Effector memory CD8-positive, alpha-beta T cell (primary cell): ENCODE measurements around the gene ENTPD7.

Experiments used
- ATAC-seq: fragments of 150-1000 bp; cut with Tn5 transposase; replicated peaks from 2 replicates; pipeline ENCODE4 v1.10.0; 2021; ENCODE audit warnings: mild to moderate bottlenecking, moderate library complexity
- DNase-seq, 3 experiments: peaks; one replicate each; pipeline ENCODE4 v3.0.0; 2021
- H3K27ac Mint-ChIP-seq, 2 donors: one replicate each; pipeline ENCODE4 v1.8.0; 2022; ENCODE audit warnings: mild to moderate bottlenecking in 2 of 2, mixed read lengths in 2 of 2, moderate library complexity in 2 of 2
- H3K27me3 Mint-ChIP-seq, 2 donors: one replicate each; pipeline ENCODE4 v1.8.0; 2022; ENCODE audit warnings: mixed read lengths in 2 of 2
- H3K36me3 Mint-ChIP-seq: one replicate; pipeline ENCODE4 v1.8.0; 2022; ENCODE audit warnings: mild to moderate bottlenecking, moderate library complexity, mixed read lengths; ENCODE audit not compliant: insufficient read depth
- H3K4me1 Mint-ChIP-seq, 2 donors: one replicate each; pipeline ENCODE4 v1.8.0; 2022; ENCODE audit warnings: low read depth in 2 of 2, mixed read lengths in 2 of 2
- H3K4me3 Mint-ChIP-seq, 2 donors: one replicate each; pipeline ENCODE4 v1.8.0; 2022; ENCODE audit warnings: mild to moderate bottlenecking in 2 of 2, mixed read lengths in 2 of 2, moderate library complexity in 2 of 2
- H3K9me3 Mint-ChIP-seq, 2 donors: one replicate each; pipeline ENCODE4 v1.8.0; 2022; ENCODE audit warnings: mixed read lengths in 2 of 2
- total RNA-seq, 9 experiments: gene quantifications; one replicate each; lab custom pipeline; 2026; lab: John Stamatoyannopoulos, UW

Gene ENTPD7, protein sequence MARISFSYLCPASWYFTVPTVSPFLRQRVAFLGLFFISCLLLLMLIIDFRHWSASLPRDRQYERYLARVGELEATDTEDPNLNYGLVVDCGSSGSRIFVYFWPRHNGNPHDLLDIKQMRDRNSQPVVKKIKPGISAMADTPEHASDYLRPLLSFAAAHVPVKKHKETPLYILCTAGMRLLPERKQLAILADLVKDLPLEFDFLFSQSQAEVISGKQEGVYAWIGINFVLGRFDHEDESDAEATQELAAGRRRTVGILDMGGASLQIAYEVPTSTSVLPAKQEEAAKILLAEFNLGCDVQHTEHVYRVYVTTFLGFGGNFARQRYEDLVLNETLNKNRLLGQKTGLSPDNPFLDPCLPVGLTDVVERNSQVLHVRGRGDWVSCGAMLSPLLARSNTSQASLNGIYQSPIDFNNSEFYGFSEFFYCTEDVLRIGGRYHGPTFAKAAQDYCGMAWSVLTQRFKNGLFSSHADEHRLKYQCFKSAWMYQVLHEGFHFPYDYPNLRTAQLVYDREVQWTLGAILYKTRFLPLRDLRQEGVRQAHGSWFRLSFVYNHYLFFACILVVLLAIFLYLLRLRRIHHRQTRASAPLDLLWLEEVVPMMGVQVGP
- total RNA-seq = 4.7 to 25.4 (median 20.0) reads per million in 9 experiments

DNA sequence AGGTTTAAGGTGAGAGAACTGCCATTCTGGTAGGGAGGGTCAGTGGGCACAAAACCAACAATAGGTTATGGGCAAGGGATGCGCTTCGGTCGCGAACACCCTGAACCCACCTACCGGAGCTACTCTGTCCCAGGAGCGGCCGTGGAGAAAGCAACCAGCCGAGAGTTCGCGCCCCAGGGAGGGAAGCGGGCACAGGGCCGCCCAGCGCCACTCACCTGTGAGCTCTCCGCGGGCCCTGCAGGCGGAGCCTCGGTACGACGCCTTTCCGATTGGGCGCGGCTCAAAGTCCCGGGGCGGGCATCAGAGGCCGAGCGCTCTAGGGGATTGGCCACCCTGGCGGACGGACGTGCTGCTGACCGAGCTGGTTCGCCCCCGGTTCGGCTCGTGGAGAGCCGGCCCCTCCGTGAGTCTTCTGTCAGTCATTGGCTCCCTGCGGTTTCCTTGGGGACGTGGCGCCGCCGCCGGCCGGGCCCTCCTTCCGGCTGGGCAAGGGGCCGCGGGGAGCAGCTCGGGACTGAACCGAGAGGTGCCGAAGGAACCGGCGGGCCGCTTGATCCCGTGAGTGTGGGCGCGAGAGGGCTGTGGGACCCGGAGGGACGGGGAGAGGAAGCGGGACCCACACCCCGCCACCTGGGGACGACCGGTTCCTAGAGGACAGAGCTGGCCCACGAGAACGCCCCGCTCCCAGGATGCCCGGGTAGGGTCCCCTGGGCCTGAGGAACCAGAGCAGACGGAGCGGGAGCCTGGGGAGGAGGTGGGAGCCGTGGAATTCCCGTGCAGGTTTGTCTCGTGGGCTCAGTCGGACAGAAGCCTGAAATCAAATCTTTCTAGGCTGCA, at the start of gene ENTPD7:
Gene ENTPD7, plus strand, starts transcription at position 479 of the 837 bp plus-strand sequence. CDS start 448 bp downstream, outside the sequence.
- Mint-ChIP-seq H3K4me3 (peak within 1 kb of the TSS; percentile 74 to 91), H3K27ac (peak within 1 kb of the TSS; percentile 86 to 89)
- ATAC-seq = peak; percentile 97

DNA sequence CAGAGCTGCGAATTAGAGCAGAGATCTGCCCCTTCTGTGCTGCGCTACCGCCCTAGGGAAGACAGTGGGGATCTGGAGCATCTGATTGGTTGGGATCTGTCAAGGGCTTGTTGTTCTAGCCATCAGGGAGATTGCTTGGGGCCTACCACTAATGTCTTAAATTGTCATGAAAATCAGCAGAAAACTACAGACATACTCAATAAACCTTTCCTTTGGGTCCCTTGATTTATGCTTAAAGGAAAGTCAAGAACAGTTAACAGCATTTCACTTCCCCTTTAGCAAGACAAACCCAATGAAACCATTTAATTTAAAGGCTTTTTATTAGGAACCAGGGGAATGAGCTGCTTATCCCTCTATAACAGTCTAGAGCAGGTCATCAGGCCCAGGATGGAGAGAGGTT, 49.1 kb upstream of the ENTPD7 start:
- Mint-ChIP-seq H3K9me3 (no peaks in the 10 kb centered on the region), H3K27me3 (no peaks in the 10 kb centered on the region), H3K36me3 (peaks cover 10% of the 10 kb centered on the region), H3K4me1 (peaks cover 6 to 7% of the 10 kb centered on the region in 2 donors), H3K27ac (peak overlapping the region in 1 of 2 donors; percentile 2), H3K4me3 (no peak overlapping the region)
- DNase-seq = no peak
- no peak for ATAC-seq

More for the DNA sequence above, at the start of gene ENTPD7:
- Mint-ChIP-seq H3K4me1 (peaks cover 9 to 30% of the 10 kb centered on the region in 2 donors), H3K36me3 (peaks cover 5% of the 10 kb centered on the region), H3K27me3 (peaks cover 16 to 30% of the 10 kb centered on the region in 2 donors), H3K9me3 (no peaks in the 10 kb centered on the region)
- peak; percentile 78 to 82 (median 80) for DNase-seq

DNA sequence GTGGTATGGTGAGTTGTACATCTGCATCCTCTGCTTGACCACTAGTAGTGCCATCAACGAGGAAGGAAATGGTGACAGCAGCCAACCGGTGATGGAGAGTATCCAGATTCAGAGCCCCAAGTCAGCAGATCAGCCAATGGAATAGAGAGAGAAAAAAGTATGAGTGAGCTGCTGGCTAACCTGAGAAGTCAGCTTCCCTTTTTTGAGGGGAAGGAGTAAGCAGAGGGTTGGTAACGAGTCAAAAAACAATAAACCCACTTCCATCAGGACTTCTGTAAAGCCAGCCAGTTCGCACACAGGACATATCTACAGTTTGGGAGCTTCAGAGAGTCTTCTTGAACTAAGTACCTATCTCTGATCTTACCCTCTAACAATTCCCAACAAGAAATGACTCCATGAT, 48.0 kb upstream of the ENTPD7 start:
- no peak for DNase-seq
- Mint-ChIP-seq H3K4me3 (no peak overlapping the region), H3K36me3 (peaks cover 10% of the 10 kb centered on the region), H3K27ac (peak overlapping the region in 1 of 2 donors; percentile 2), H3K27me3 (no peaks in the 10 kb centered on the region), H3K4me1 (peaks cover 12 to 13% of the 10 kb centered on the region in 2 donors), H3K9me3 (no peaks in the 10 kb centered on the region)
- no peak for ATAC-seq

DNA sequence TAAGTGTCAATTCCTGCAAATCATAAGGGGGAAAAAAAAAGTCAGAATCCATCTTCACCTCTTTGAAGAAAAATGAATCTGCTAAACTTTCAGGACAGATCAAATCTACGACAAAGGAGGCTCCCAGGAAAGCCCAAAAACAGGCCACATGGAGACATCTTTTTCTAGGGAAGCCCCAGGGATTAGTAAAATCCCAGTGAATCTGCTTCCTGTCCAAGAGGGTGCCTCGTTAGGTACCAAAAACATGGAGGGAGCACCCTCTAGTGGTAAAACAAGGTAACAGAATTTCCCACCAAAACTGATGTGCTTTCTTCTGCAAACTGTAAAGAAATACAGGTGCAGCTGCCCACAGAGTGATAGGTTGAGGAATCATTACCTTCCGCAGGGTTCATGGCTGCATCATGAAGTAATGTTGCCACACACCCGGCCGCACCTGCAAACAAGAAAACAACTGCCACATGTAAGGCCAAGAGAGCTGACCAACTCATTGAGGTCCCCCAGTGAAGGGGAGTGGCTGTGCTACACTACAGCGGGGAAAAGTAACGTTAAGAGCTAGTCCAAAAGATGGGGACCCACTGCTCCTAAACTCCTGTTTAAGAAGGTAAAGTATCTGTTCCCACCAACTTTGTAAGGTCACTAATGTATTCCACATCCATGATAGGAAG, 47.0 kb upstream of the ENTPD7 start:
- no peak overlapping the region for H3K4me3 Mint-ChIP-seq
- H3K27me3 Mint-ChIP-seq = no peaks in the 10 kb centered on the region
- peaks cover 10% of the 10 kb centered on the region for H3K36me3 Mint-ChIP-seq
- H3K4me1 Mint-ChIP-seq = peaks cover 14 to 16% of the 10 kb centered on the region in 2 donors
- H3K9me3 Mint-ChIP-seq = no peaks in the 10 kb centered on the region
- DNase-seq (peak; percentile 27 to 40 (median 31)), ATAC-seq (peak; percentile 63)
- H3K27ac Mint-ChIP-seq = peak overlapping the region in 1 of 2 donors; percentile 3

DNA sequence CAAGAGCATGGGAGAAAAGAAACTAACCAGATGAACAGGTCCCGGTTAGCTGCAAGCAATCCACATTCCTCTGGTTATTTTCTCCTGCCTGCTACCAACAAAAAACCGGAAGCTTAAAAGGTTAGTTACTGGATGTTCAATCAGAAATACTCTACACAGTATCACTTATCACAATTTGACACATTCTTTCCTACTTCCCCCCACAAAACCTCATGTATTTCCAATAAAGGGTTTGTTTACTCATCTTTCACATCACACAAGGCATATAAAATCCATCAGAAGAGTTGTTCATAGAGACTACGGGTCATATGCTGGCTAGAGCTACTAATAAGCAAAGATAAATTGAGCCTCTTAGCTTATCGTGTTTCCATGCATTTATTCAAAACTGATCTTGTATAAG, 43.9 kb upstream of the ENTPD7 start:
- H3K9me3 Mint-ChIP-seq = no peaks in the 10 kb centered on the region
- peak overlapping the region; percentile 15 to 80 for H3K27ac Mint-ChIP-seq
- peaks cover 13% of the 10 kb centered on the region for H3K36me3 Mint-ChIP-seq
- ATAC-seq = no peak
- peaks cover 29% of the 10 kb centered on the region in 2 donors for H3K4me1 Mint-ChIP-seq
- no peaks in the 10 kb centered on the region for H3K27me3 Mint-ChIP-seq
- no peak for DNase-seq
- H3K4me3 Mint-ChIP-seq = no peak overlapping the region

DNA sequence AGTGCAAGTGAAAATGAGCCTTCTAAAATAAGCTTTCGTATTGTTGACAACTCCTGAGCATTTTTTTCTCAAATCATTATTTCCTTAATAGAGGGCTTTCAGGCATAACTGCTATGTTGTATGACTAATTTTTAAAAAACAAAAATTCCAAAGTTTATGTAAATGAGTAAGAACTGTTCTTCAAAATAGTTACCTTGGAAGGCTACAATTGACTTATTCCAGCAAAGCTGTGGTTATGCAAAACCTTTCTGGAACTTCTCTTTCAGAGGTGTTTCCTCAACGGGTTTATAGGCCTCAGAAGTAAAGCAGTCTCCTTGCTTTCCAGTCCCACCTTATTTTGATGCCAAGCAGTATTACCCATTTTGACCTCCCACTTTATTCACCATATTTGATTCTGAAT, 41.6 kb upstream of the ENTPD7 start:
- Mint-ChIP-seq H3K4me3 (peak overlapping the region; percentile 57 to 78), H3K36me3 (peaks cover 23% of the 10 kb centered on the region), H3K27me3 (no peaks in the 10 kb centered on the region), H3K27ac (peak overlapping the region in 1 of 2 donors; percentile 80), H3K4me1 (peaks cover 31 to 37% of the 10 kb centered on the region in 2 donors), H3K9me3 (no peaks in the 10 kb centered on the region)
- ATAC-seq = no peak
- DNase-seq = no peak

DNA sequence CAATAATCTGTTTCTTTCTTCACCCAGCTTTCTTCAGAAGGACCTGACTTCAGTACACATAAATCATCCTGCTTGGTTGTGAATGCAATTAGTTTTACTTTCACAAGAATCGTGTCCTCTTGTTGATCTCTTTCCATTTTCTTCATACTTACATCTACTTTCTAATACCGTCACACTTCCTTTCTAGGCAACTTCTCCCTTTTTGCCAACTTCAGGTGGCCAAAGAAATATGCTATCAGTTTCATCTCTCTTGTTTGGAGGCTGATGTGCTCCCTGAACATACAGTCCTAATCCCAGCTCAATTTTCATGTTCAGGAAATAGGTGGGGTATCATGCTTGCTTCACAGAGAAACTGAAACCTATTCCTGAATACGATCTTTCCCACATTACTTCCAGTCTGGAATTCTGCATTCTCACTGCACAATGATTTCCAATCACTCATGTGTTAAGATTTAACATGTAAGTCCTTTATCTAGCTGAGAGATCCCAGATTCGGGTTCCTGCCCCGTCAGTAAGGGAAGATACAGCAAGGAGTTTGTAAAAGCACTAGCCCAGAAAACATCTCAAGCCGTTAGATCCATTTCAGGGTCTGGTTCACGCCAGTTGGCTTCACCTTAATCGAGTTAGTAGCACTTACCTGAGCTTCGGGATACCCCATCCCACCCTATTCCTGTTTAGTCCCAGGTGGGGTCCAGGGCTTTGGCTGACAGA, 40.1 kb upstream of the ENTPD7 start:
- Mint-ChIP-seq H3K4me1 (peaks cover 31 to 37% of the 10 kb centered on the region in 2 donors), H3K27me3 (no peaks in the 10 kb centered on the region), H3K9me3 (no peaks in the 10 kb centered on the region), H3K27ac (peak overlapping the region; percentile 25 to 80), H3K4me3 (peak overlapping the region; percentile 57 to 78), H3K36me3 (peaks cover 20% of the 10 kb centered on the region)
- DNase-seq (no peak), ATAC-seq (no peak)

DNA sequence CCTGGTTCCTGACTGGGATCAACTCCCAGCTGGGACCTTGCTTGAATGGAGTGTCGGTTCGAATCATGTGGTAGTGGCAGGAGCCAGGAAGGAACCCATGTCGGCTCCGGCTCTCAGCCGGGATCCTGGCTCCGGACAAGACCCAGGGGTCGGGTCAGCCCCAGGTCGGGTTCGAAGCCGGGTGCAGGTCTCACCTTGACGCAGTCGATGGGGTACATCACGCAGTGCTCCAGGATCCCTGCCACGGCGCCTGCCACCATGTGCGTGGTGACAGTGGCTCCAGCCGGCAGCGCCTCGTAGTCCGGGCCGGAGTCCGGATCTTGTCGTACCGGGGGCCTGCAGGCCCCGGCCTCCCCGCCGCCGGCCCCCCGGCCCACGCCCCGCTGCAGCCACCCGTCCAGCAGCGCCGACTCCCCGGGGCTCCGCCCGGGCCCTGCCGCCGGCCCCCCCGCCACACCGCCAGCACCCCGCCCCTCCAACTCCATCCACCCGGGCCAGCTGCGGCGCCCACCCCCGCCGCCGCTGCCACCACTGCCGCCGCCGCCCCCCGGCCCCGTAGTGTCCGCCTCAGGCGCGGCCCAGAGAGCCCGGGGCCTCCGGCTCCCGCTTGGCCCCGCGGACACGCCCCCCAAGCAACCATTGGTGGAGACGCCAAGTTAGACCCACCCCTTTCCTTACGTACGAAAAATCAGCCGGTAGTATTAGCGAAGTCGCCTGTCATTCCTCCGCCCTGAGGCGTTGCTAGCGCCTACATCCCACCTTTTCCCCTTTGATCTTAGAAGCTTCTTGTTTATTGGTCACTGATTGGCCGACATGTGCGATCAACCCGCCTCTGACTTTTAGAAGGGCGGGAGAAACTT, 39.2 kb upstream of the ENTPD7 start, which contains the start of gene SLC25A28:
Gene SLC25A28, minus strand, starts transcription at position 589 of the 860 bp plus-strand sequence. Its CDS starts 104 bp downstream, at position 485.
- DNase-seq (peak; percentile 91 to 94 (median 92)), ATAC-seq (peak; percentile 78)
- peaks cover 31 to 37% of the 10 kb centered on the region in 2 donors for H3K4me1 Mint-ChIP-seq
- peak within 1 kb of the TSS; percentile 57 to 78 for H3K4me3 Mint-ChIP-seq
- no peaks in the 10 kb centered on the region for H3K9me3 Mint-ChIP-seq
- H3K36me3 Mint-ChIP-seq = peaks cover 18% of the 10 kb centered on the region
- H3K27me3 Mint-ChIP-seq = no peaks in the 10 kb centered on the region
- H3K27ac Mint-ChIP-seq = peak within 1 kb of the TSS; percentile 92 to 97

DNA sequence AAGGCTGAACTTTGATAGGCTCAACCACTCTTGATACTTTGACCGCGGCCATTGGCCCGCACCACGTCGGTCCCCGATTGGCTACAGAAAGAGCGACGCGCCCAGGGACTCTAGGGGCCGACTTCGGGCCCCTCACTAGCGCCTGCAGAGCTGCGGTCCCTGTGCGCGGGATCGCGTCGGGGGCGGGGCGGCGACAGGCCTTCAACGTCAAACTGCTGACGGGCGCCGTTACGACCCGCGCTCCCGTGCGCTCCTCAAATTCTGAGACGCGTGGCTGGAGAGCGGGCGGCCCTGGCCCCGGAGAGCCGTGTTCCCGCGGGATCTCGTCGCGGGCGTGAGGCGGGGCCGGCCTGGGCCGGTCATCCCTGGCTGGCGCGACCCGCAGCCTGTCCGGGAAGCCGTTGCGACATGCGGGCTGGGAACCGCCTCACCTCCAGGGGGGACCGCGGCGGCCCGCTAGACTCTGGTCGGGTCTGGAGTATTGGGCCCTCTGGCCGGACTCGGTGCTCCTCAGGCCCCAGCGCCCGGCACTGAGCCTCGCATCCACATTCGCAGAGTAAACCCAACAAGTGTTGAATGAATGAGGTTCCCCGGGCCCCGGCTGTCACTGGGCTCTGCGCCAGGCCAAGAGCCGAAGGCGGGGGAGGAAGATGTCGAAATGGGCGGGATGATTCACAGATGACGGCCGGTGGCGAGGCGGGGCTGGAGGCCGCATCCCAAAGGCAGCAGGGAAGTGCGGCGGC, 38.4 kb upstream of the ENTPD7 start:
- H3K27me3 Mint-ChIP-seq = no peaks in the 10 kb centered on the region
- DNase-seq (peak; percentile 75 to 80 (median 77)), ATAC-seq (peak; percentile 83)
- H3K9me3 Mint-ChIP-seq = no peaks in the 10 kb centered on the region
- H3K4me3 Mint-ChIP-seq = peak overlapping the region; percentile 57 to 78
- H3K36me3 Mint-ChIP-seq = peaks cover 18% of the 10 kb centered on the region
- H3K4me1 Mint-ChIP-seq = peaks cover 26 to 30% of the 10 kb centered on the region in 2 donors
- H3K27ac Mint-ChIP-seq = peak overlapping the region; percentile 92 to 97

DNA sequence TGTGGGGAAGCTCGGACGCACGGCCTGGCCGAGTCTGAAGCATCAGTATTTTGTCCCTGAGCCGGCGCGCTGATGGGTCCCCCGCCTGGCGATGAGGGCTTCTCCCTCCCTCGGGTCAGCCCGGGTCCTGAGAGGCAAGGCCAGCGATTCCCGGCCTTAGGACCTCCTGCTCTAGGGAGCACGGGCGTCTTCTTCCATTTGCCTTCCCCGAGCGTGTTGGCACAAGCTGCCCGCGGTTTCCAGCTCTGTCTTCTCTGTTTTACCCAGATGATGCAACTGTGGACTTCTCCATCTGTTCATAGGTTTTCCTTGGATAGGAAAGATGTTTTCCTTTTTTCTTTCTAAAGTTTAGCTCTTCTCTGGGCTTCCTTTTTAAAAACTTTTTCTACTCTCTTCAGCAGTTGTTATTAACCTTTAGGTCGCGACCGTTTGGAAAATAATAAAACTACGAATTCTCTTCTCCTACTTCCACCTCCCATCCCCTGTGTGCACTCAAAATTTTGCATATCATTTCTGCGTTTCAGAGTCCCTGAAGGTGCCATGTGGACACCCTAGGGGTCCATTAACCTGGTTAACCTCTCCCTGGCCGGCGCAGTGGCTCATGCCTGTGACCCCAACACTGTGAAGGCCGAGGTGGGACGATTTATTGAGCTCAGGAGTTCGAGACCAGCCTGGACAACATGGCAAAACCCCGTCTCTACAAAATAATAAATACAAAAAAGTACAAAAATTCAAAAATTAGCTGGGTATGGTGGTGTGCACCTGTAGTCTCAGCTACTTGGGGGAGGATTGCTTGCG, 37.7 kb upstream of the ENTPD7 start:
- DNase-seq (no peak), ATAC-seq (no peak)
- H3K4me1 Mint-ChIP-seq = peaks cover 25 to 27% of the 10 kb centered on the region in 2 donors
- peak overlapping the region; percentile 92 to 97 for H3K27ac Mint-ChIP-seq
- peaks cover 18% of the 10 kb centered on the region for H3K36me3 Mint-ChIP-seq
- no peaks in the 10 kb centered on the region for H3K9me3 Mint-ChIP-seq
- peak overlapping the region; percentile 57 to 78 for H3K4me3 Mint-ChIP-seq
- no peaks in the 10 kb centered on the region for H3K27me3 Mint-ChIP-seq
